ENCODE measurements around the gene NDUFB1. TPM values are rescaled to one million over a fixed set of nuclear protein-coding genes. Genes with fewer than 3 reads are reported as not detected.

NDUFB1 gene
- total RNA-seq, 4 donors from 2014 or later, result 262 to 685 (median 291) TPM

- Histone ChIP-seq H3K9me3 (no peaks in the 10 kb centered on the region), H3K4me1 (peaks cover 5 to 17% (median 14%) of the 10 kb centered on the region in 3 donors), H3K27ac (no peak overlapping the region), H3K27me3 (no peaks in the 10 kb centered on the region), H3K4me3 (no peak overlapping the region), H3K36me3 (peaks cover 0 to 1% (median 0%) of the 10 kb centered on the region in 3 donors)
- DNase-seq, result no peak
- WGBS, 2 donors, result 78 to 85% methylated on average over 5 of the region's 5 CpGs
- TF ChIP-seq POLR2A (IDR thresholded peaks at IDR 0.05), result no peak
- TF ChIP-seq CTCF (IDR thresholded peaks at IDR 0.05), result no peak
- intact Hi-C loops (cut with DNase I), result no loop called here
Observed at GRCh38 chr14:92109490-92109889, 12.0 kb downstream of the NDUFB1 start.

DNA sequence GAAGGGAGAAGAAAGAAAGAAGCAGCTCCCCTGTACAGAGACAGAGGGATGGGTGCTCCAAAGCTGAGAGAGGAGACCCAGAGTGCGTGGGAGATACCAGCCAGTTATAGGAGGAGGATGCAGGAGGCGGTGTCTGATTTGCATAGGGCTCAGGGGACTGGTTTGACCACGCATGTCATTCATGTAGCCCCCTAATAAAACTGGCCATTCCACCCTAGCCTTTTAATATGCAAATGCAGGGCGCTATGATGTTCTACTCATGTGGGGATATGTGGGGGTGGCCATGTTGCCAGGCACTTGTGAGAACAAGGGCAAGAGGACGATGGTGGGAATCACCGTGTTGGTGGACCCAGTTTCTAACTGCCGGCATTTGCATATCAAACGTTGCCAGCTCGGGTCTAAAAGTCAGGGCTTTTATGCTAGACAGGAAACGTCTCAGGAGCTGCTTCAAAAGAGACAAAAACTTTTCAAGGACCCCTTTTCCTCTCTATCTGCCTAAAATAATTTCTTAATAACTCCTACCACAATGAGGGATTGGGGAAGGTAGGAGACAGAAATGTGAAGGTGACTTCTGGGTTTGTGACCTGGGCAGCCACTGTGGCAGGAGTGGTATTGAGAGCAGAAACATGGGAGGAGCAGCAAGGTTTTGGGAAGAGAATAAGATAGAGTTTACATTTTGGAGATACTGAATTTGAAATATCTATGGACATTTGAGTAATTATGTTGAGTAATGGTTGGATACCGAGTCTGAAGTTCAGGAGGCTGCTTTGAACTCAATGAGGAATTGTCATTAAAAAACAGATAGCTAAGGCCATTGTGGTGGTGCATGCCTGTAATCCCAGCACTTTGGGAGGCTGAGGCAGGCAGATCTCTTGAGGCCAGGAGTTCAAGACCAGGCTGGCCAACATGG is 12.9 kb downstream of the NDUFB1 start:
- Histone ChIP-seq H3K4me1 (peaks cover 5 to 25% (median 20%) of the 10 kb centered on the region in 3 donors), H3K4me3 (no peak overlapping the region), H3K36me3 (no peaks in the 10 kb centered on the region), H3K27ac (no peak overlapping the region), H3K9me3 (no peaks in the 10 kb centered on the region), H3K27me3 (no peaks in the 10 kb centered on the region)
- intact Hi-C loops (cut with DNase I), result no loop called here
- DNase-seq, result no peak
- WGBS, 2 donors, result 18 to 38% methylated on average over 8 to 11 of the region's 11 CpGs
- TF ChIP-seq POLR2A (IDR thresholded peaks at IDR 0.05) (no peak), CTCF (IDR thresholded peaks at IDR 0.05) (no peak)

GRCh38 chr14:92106143-92106926 is 15.2 kb downstream of the NDUFB1 start, which contains the start of gene ATXN3:
TSS of gene ATXN3 (minus strand) at chr14:92106582. CDS start at chr14:92106552, 30 bp downstream.
- 0 to 1% methylated on average over 17 to 20 of the region's 66 CpGs for WGBS, 2 donors
- Histone ChIP-seq H3K36me3 (no peaks in the 10 kb centered on the region), H3K9me3 (no peaks in the 10 kb centered on the region), H3K4me1 (peaks cover 5 to 46% (median 22%) of the 10 kb centered on the region in 3 donors), H3K27ac (peak within 1 kb of the TSS; percentile 89 to 99 (median 96)), H3K27me3 (no peaks in the 10 kb centered on the region), H3K4me3 (peak within 1 kb of the TSS; percentile 66 to 100 (median 83))
- intact Hi-C loops (cut with DNase I), result no loop called here
- peak; percentile 57 to 85 (median 66) for TF ChIP-seq CTCF (IDR thresholded peaks at IDR 0.05)
- peak in 2 of 4 donors; percentile 45 to 64 for TF ChIP-seq POLR2A (IDR thresholded peaks at IDR 0.05)
- DNase-seq, result peak; percentile 86

GRCh38 chr14:92105893-92106142 is 15.7 kb downstream of the NDUFB1 start:
- Histone ChIP-seq H3K4me3 (peak overlapping the region; percentile 66 to 100 (median 83)), H3K9me3 (no peaks in the 10 kb centered on the region), H3K27me3 (no peaks in the 10 kb centered on the region), H3K27ac (peak overlapping the region; percentile 89 to 99 (median 96)), H3K36me3 (no peaks in the 10 kb centered on the region), H3K4me1 (peaks cover 5 to 51% (median 22%) of the 10 kb centered on the region in 3 donors)
- intact Hi-C loops (cut with DNase I), result no loop called here
- WGBS, 2 donors, result 0 to 1% methylated on average over 8 to 10 of the region's 10 CpGs
- TF ChIP-seq CTCF (IDR thresholded peaks at IDR 0.05) (no peak), POLR2A (IDR thresholded peaks at IDR 0.05) (no peak)
- DNase-seq, result peak; percentile 8

All from esophagus squamous epithelium (tissue), 5 donors.